Measurements from ENCODE around the gene ARHGAP40. TPM values are rescaled to one million over a fixed set of nuclear protein-coding genes. Genes with fewer than 3 reads are reported as not detected.

ARHGAP40 gene
- total RNA-seq, 2 donors from 2014 or later: not detected

GRCh38 chr20:38628580-38629470 is 27.2 kb downstream of the ARHGAP40 start:
- DNase-seq (no peak), ATAC-seq (no peak)
- H3K36me3 ChIP-seq (replicated peaks in 1 of 2; ENCODE audit: insufficient read depth in 1 of 2, low read depth in 2 of 2): no peaks in the 10 kb centered on the region
- intact Hi-C loops (cut with DNase I): no loop called here
- no peaks in the 10 kb centered on the region for H3K4me1 ChIP-seq
- no peaks in the 10 kb centered on the region for H3K27me3 ChIP-seq
- no peak overlapping the region for H3K4me3 ChIP-seq
- WGBS, 2 donors: 67 to 76% methylated on average over 7 to 9 of the region's 9 CpGs
- TF ChIP-seq POLR2A (IDR thresholded peaks at IDR 0.05) (no peak), CTCF (IDR thresholded peaks at IDR 0.05) (no peak)
- peaks cover 0 to 7% (median 0%) of the 10 kb centered on the region in 3 donors for H3K9me3 ChIP-seq
- H3K27ac ChIP-seq: no peak overlapping the region

GRCh38 chr20:38629979-38630378 is 28.4 kb downstream of the ARHGAP40 start:
- H3K27me3 ChIP-seq: no peaks in the 10 kb centered on the region
- no peak overlapping the region for H3K27ac ChIP-seq
- no peak overlapping the region for H3K4me3 ChIP-seq
- WGBS, 2 donors: 78 to 88% methylated on average over 1 of the region's 1 CpG
- no peaks in the 10 kb centered on the region for H3K4me1 ChIP-seq
- TF ChIP-seq CTCF (IDR thresholded peaks at IDR 0.05) (no peak), POLR2A (IDR thresholded peaks at IDR 0.05) (no peak)
- H3K36me3 ChIP-seq (replicated peaks in 1 of 2; ENCODE audit: insufficient read depth in 1 of 2, low read depth in 2 of 2): no peaks in the 10 kb centered on the region
- ATAC-seq (no peak), DNase-seq (no peak)
- H3K9me3 ChIP-seq: no peaks in the 10 kb centered on the region
- intact Hi-C loops (cut with DNase I): no loop called here

GRCh38 chr20:38630727-38631126 is 29.1 kb downstream of the ARHGAP40 start:
- Histone ChIP-seq H3K4me3 (no peak overlapping the region), H3K4me1 (no peaks in the 10 kb centered on the region), H3K27me3 (no peaks in the 10 kb centered on the region), H3K27ac (no peak overlapping the region), H3K9me3 (no peaks in the 10 kb centered on the region), H3K36me3 (replicated peaks in 1 of 2; ENCODE audit: insufficient read depth in 1 of 2, low read depth in 2 of 2) (no peaks in the 10 kb centered on the region)
- intact Hi-C loops (cut with DNase I): no loop called here
- DNase-seq (no peak), ATAC-seq (no peak)
- 58 to 63% methylated on average over 6 of the region's 6 CpGs for WGBS, 2 donors
- TF ChIP-seq POLR2A (IDR thresholded peaks at IDR 0.05) (no peak), CTCF (IDR thresholded peaks at IDR 0.05) (no peak)

- DNase-seq: no peak
- H3K27me3 ChIP-seq: no peaks in the 10 kb centered on the region
- TF ChIP-seq CTCF (IDR thresholded peaks at IDR 0.05) (no peak), POLR2A (IDR thresholded peaks at IDR 0.05) (no peak)
- no peak for ATAC-seq
- intact Hi-C loops (cut with DNase I): no loop called here
- H3K36me3 ChIP-seq (replicated peaks in 1 of 2; ENCODE audit: insufficient read depth in 1 of 2, low read depth in 2 of 2): no peaks in the 10 kb centered on the region
- no peak overlapping the region for H3K27ac ChIP-seq
- no peaks in the 10 kb centered on the region for H3K4me1 ChIP-seq
- H3K9me3 ChIP-seq: no peaks in the 10 kb centered on the region
- no peak overlapping the region for H3K4me3 ChIP-seq
- WGBS, 2 donors: 59 to 65% methylated on average over 5 of the region's 5 CpGs
Measured at GRCh38 chr20:38631155-38632022, 29.8 kb downstream of the ARHGAP40 start.
